GM12891 (cell line): ENCODE data around the gene NLRP7.
A peak's percentile ranks its signal among the peaks of the same experiment; 100 is the strongest.

Experiments used
- POLR2A ChIP-seq: IDR thresholded peaks from 2 replicates; pipeline ENCODE4 v1.6.1; 2011; ENCODE audit warnings: low read depth, low read length, control low read depth
- SPI1 ChIP-seq: IDR thresholded peaks from 2 replicates; pipeline ENCODE4 v1.6.1; 2011; ENCODE audit warnings: low read depth, low read length, control low read depth

- TF ChIP-seq SPI1 (peak; percentile 88), POLR2A (no peak)
These were observed 9.4 kb downstream of the NLRP7 start for GRCh38 chr19:54937926-54938325.
